ENCODE measurements around the gene RAB11FIP4.

Gene RAB11FIP4

GRCh38 chr17:31509805-31510177 lies 118.3 kb downstream of the RAB11FIP4 start:
- no peak overlapping the region for H3K4me3 ChIP-seq
- H3K27ac ChIP-seq = peak overlapping the region in 15 of 21 experiments; percentile 17 to 92 (median 66)

- H3K27ac ChIP-seq = peak overlapping the region in 12 of 21 experiments; percentile 8 to 92 (median 76)
- no peak overlapping the region for H3K4me3 ChIP-seq
Measured at GRCh38 chr17:31510308-31511194, 119.1 kb downstream of the RAB11FIP4 start.

- Histone ChIP-seq H3K27ac (peak overlapping the region in 4 of 21 experiments; percentile 8 to 90 (median 59)), H3K4me3 (no peak overlapping the region)
Measured at GRCh38 chr17:31511195-31511578, 119.7 kb downstream of the RAB11FIP4 start.

- no peak overlapping the region for H3K4me3 ChIP-seq
- H3K27ac ChIP-seq = peak overlapping the region in 4 of 21 experiments; percentile 8 to 90 (median 59)
Measured at GRCh38 chr17:31511580-31511979, 120.1 kb downstream of the RAB11FIP4 start.

- no peak overlapping the region for H3K4me3 ChIP-seq
- H3K27ac ChIP-seq = no peak overlapping the region
Measured at GRCh38 chr17:31512104-31512740, 120.7 kb downstream of the RAB11FIP4 start.

- no peak overlapping the region for H3K4me3 ChIP-seq
- H3K27ac ChIP-seq = no peak overlapping the region
Measured at GRCh38 chr17:31512796-31513195, 121.3 kb downstream of the RAB11FIP4 start.

- H3K4me3 ChIP-seq = no peak overlapping the region
- H3K27ac ChIP-seq = no peak overlapping the region
Measured at GRCh38 chr17:31513731-31514427, 122.4 kb downstream of the RAB11FIP4 start.

- no peak overlapping the region for H3K4me3 ChIP-seq
- no peak overlapping the region for H3K27ac ChIP-seq
Measured at GRCh38 chr17:31515267-31515666, 123.8 kb downstream of the RAB11FIP4 start.

- no peak overlapping the region for H3K27ac ChIP-seq
Measured at GRCh38 chr17:31517524-31517923, 126.0 kb downstream of the RAB11FIP4 start.

GRCh38 chr17:31518478-31518877 lies 127.0 kb downstream of the RAB11FIP4 start:
- Histone ChIP-seq H3K27ac (no peak overlapping the region), H3K4me3 (no peak overlapping the region)

More at GRCh38 chr17:31517524-31517923, 126.0 kb downstream of the RAB11FIP4 start:
- no peak overlapping the region for H3K4me3 ChIP-seq

- no peak overlapping the region for H3K27ac ChIP-seq
Measured at GRCh38 chr17:31521632-31522283, 130.3 kb downstream of the RAB11FIP4 start.

GRCh38 chr17:31522284-31522931 lies 130.9 kb downstream of the RAB11FIP4 start:
- no peak overlapping the region for H3K4me3 ChIP-seq
- no peak overlapping the region for H3K27ac ChIP-seq

More at GRCh38 chr17:31521632-31522283, 130.3 kb downstream of the RAB11FIP4 start:
- H3K4me3 ChIP-seq = no peak overlapping the region

- H3K27ac ChIP-seq = no peak overlapping the region
Measured at GRCh38 chr17:31522987-31523495, 131.6 kb downstream of the RAB11FIP4 start.

GRCh38 chr17:31523862-31524730 lies 132.6 kb downstream of the RAB11FIP4 start:
- no peak overlapping the region for H3K27ac ChIP-seq
- no peak overlapping the region for H3K4me3 ChIP-seq

More at GRCh38 chr17:31522987-31523495, 131.6 kb downstream of the RAB11FIP4 start:
- no peak overlapping the region for H3K4me3 ChIP-seq

- peak overlapping the region in 1 of 21 experiments; percentile 42 for H3K27ac ChIP-seq
- H3K4me3 ChIP-seq = no peak overlapping the region
Measured at GRCh38 chr17:31524926-31525800, 133.7 kb downstream of the RAB11FIP4 start.

- Histone ChIP-seq H3K27ac (no peak overlapping the region), H3K4me3 (no peak overlapping the region)
Measured at GRCh38 chr17:31525801-31526549, 134.5 kb downstream of the RAB11FIP4 start.

All from skin epidermis (tissue), 12 donors.